HG03432 (cell line): ENCODE data around the gene METRN.
"Not testable (repeated sequence)": the region's sequence is repeated elsewhere in the genome, so short reads cannot be mapped to it uniquely, and the experiment has no call there.

Experiments
- ATAC-seq: cut with Tn5 transposase; IDR thresholded peaks from one replicate; pipeline ENCODE4 v1.9.1; 2021; ENCODE audit warnings: mild to moderate bottlenecking, moderate library complexity; ENCODE audit not compliant: unreplicated experiment

Gene METRN

DNA sequence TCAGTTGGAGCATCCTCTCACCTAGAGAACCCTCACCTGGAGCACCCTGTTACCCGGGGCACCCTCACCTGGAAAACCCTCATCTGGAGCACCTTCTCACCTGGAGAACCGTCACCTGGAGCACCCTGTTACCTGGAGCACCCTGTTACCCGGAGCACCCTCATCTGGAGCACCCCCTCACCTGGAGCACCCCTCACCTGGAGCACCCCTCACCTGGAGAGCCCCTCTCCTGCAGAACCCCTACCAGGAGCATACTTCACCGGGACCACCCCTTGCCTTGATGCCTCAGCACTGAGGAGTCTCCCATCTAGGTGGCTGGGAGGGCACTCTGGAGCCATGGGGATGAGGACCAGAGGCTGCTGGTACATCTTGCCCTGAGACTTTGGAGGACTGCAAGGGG, 6.0 kb upstream of the METRN start:
- ATAC-seq: no peak

DNA sequence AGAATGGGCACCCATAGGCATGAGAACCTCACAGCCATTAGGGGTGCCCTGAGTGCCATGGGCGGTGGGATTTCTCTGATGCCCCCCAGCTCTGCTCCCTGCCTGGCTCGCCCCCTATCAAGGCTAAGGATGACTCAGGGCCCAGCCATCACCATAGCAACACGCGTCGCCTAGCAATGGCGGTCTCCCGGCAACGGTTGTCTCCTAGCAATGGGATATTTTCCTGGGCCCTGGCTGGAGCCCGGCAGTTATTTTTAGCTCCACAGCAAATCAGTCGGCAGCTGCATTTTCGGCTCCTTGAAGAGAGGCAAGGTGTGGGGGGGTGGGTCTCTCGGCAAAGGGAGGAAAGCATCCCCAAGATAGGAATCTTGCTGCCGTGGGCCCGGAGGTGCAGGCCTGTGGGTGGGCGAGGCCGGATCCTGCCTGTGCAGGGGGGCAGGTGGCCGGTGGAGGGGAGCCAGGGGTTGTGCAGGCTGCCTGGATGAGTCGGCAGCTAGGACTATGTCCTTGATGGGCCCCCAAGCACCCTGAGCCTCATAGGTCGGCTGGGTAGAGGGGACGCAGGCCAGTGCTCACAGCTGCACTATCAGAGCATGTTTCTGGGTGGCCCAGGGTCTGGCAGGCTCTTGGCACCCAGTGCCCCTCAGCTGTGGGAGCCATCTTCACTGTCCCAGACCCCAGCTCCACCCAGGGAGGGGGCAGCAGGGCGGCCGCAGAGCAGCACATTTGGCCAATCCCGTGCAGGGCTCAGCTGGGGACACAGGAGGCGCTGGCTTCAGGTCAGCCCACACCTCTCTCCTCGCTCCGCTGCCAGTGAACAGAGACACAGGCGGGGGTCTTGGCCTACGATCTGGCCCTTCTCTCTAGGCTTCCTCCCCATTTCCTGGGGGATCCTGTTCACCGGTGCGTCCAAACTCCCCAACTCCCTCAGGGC, 5.1 kb upstream of the METRN start:
- no peak for ATAC-seq

DNA sequence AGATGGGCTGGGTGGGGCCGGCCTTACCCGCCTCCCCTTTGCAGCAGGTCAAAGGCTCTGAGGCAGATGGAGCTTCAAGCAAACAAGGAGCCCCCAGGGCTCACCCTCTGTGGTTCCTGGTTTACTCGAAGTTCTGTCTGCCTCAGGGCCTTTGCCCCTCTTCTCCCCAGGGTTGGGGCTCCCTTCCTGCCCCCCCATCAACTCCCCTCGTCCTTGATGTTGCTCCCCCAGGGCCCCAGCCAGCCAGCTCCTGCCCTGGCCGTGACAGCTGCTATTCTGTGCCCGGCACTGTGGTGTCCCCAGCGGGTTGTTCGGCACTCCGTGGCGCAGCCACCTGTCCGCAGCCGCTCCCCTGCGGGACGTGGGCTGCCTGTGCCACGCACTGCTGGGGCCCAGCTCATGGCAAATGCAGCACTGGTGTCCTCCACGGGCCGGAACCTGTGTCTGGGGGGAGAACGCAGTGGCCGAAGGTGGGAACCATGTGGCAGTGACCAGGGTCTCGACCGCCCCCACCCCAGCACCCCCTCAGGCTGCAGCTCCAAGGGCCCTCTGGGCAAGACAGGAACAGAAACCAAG, 4.3 kb upstream of the METRN start:
- no peak for ATAC-seq

DNA sequence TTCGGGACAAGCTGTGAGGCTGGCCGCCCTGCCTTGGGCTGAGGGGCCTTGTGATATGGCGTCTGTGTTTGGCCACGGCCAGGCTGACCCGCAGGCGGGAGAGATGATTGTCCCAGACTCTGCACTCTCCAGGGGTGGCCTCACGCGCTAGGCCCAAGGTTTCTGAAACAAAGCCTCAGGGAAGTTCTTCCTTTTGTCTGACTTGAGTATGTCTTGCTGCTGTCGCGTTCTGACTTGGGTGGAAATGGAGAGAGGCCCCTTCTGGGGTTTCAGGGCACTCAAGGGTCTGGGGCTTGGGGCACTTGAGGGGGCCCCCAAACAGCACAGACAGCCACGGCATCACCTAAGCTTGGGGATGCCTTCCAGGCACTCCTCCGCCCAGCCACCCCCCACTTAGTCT, 3.8 kb upstream of the METRN start:
- ATAC-seq: no peak

DNA sequence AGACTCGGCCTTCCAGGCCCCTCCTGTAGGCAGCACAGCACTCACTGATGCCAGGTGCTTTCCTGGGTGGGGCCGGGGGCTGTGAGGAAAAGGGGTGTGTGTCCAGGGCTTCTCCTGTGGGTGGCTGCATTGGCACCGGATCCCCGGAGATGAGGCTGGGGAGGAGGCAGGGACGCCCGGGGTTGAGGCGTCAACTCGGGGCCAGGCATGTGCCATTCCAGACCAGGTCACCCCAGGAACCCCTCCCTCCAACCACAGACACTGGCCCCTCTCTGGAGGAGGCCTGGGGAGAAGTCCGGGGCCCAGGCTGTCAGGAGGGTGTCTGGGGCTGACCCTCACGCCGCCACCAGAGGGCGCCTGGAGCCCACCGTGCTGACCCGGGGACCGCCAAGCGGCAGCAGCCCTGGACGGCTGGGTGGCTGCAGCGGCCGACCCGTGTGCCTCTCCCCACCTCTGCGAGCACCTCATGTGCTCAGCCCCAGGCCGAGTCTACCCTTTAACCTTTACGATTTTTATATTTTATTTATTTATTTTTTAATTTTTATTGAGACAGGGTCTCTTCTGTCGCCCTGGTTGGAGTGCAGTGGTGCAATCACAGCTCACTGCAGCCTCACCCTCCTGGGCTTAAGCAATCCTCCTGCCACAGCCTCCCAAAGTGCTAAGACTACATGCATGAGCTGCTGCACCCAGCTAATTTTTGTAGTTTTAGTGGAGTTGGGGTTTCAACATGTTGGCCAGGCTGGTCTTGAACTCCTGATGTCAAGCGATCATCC, 3.2 kb upstream of the METRN start:
- ATAC-seq: no peak

DNA sequence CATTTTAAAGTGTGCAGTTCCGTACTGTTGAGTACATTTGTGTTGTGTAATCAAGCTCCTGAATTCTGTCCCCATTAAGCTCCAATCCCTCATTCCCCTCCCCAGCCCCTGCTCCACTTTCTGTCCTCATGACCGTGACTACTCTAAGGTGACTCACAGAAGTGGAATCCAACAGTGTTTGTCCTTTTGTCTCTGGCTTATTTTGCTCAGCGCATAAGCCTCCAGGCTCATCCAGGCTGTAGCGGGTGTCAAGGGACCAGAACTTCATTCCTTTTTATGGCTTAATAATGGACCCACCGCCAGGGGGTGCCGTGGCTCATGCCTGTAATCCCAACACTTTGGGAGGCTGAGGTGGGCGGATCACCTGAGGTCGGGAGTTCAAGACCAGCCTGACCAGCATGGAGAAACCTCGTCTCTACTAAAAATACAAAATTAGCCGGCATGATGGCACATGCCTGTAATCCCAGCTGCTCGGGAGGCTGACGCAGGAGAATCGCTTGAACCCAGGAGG, 2.1 kb upstream of the METRN start:
- ATAC-seq: not testable (repeated sequence)

DNA sequence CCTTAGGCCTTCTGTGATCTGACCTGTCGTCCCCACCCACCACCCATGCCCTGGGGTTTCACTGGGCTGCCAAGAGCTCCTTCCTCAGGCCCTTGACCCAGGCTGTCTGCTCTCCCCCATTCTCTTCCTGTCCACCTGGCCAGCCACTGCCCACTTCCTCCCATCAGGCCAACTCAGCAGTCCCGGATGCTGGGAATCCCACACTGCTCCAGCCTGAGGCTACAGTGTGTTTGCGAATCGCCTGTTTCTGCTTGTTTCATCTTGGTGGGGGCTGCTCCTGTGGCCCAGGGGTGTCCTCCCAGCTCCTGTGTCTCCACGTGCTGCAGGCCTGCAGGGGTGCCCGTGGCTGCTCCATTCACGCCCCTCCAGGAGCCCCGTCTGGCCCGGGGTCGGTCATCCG, 839 bp upstream of the METRN start:
- ATAC-seq: no peak

DNA sequence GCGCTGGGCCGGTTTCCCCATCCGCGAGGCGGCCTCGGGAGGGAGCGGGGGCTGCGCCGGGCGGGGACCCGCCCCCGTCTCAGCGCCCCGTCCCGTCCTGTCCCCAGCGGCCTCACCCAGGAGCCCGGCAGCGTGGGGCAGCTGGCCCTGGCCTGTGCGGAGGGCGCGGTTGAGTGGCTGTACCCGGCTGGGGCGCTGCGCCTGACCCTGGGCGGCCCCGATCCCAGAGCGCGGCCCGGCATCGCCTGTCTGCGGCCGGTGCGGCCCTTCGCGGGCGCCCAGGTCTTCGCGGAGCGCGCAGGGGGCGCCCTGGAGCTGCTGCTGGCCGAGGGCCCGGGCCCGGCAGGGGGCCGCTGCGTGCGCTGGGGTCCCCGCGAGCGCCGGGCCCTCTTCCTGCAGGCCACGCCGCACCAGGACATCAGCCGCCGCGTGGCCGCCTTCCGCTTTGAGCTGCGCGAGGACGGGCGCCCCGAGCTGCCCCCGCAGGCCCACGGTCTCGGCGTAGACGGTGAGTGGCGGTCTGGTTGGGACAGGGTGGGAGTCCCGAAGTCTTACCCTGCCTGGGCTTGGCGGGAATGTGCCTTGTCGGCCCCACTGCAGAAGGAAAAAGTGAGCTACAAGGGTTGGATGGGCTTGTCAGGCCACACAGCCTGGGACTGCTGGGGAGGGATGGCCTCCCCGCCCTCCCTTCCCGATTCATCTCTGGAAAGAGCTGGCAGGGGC, 720 bp downstream of the METRN start:
- ATAC-seq: peak; percentile 12

DNA sequence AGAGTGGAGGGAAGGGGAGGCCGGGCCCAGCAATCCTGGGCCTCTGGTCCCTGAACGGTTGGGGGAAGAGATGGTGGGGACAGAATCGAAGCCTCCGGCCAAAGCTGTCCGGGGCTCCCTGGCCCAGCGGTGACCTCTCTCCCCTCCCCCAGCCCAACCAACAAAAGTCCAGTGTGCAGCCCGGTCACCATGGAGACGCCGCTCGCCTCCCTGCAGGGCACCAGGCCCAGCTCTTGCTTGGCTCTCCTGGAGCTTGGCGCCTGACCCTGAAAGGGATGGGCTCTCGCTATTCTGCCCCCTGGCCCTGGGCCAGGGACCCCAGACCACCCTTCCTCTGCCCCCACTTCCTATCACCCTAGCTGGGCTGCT, 1.3 kb downstream of the METRN start:
- no peak for ATAC-seq

DNA sequence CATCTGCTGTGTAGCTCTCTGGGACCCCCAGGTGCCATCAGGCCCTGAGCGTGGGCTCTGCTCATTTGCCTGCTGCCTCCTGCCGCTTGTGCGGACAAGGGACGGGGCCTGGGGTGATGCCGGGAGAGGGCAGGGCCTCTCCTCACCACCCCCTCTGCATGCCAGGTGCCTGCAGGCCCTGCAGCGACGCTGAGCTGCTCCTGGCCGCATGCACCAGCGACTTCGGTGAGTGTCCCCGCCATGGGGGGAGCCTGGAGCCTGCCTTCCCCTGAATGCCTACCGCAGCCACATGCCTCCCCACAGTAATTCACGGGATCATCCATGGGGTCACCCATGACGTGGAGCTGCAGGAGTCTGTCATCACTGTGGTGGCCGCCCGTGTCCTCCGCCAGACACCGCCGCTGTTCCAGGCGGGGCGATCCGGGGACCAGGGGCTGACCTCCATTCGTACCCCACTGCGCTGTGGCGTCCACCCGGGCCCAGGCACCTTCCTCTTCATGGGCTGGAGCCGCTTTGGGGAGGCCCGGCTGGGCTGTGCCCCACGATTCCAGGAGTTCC, 1.9 kb downstream of the METRN start:
- no peak for ATAC-seq

DNA sequence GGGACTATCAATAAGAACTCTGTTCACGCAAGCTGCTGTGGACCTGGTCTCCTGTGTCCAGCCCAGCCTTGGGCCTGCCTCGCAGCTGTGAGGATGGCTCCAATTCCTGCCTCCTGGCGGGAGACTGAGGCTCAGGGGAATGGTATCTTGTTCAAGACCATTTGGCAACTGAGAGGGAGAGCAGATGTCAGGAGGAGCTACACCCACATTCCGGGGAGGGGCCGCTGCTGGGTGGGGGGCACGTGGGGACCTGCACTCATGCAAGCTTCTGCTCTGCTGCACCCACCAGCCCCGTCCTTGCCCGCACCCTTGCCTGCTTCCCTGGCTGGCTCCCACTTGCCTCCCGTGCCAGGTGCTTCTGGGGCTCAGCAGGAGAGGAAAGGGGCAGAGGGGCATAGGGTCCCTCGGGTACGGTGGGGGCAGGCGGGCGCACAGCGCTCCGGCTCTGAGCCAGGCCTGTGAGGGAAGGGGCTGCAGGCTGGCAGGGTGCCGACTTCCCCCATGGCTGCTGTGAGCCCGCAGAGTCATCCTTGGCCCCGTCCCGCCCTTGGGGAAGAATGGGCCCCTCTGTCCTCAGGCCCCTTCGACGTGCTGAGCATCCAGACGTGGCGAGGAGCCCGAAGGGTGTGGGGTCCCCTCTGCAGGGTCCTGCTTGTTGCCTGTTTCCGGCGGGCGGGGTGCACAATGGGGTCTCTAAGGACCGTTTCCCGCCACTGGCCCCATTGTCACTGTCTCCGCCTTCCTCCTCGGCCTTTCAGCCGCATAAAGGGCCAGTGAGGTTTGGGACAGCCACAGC, 2.7 kb downstream of the METRN start:
- ATAC-seq: no peak

DNA sequence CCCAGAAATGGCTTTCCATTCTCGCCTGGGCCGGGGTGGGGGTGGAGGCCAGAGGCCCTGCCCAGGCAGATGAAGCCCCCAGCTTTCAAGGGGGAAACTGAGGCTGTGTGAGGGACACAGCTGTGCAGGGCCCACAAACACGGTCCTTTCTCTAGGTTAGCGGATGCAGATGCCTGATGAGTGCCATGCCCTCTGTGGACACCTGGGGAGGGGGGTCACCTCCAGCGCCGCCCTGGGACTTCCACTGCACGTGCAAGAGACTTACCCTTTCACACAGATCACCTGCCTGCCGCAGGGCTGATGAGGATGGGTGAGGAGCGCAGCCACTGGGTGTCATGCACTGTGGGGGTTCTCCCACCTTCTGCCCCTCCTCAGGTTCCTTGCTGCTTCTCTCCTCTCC, 3.5 kb downstream of the METRN start:
- ATAC-seq: no peak

DNA sequence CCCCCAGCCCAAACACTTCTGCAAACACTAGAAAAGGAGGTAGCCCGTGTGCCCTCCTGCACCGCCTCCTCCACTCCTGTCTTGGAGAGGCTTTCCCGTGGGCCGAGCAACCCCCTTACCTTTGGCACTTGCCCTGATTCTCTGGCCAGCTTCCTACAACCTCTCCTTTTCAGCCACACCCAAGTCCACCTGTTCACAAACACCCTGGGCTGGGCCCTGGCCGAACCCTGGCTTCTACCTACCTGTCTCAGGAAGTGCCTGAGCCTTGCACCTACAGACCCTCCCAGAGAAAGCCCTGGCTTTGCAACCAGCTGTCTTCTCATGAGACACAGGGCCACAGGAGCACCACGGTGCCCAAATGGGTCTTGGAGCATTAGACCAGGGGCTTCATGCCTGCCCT, 4.0 kb downstream of the METRN start:
- ATAC-seq: no peak

DNA sequence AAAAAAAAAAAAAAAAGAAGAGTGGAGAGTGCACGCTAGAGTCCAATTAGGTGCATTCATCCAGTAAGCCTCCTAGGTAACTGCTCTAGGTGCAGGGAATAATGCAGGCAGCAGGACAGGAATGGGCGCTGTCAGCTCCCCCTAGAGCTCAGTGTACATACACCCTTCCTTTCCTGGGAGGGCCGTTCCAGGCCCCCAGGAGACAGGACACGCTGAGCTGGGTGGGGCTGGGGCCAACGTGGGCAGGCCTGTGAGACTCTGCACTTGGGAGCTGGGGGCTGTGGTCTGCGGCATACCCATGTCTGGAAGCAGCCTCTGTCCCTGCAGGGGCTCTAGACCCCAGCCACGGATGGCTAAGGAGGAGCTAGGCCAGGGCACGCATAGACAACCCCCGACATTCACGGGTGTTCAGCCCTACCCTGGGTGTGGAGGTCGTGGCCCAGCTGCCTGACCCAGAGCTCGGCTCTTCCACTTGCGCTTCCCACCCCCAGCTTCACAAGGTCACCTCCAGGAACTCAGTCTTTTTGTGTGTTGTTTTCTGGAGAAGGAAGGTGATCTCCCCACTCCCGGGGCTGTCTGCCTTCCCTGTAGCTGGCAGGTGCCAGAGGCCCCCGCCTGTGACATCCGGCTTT, 5.0 kb downstream of the METRN start:
- ATAC-seq: no peak

DNA sequence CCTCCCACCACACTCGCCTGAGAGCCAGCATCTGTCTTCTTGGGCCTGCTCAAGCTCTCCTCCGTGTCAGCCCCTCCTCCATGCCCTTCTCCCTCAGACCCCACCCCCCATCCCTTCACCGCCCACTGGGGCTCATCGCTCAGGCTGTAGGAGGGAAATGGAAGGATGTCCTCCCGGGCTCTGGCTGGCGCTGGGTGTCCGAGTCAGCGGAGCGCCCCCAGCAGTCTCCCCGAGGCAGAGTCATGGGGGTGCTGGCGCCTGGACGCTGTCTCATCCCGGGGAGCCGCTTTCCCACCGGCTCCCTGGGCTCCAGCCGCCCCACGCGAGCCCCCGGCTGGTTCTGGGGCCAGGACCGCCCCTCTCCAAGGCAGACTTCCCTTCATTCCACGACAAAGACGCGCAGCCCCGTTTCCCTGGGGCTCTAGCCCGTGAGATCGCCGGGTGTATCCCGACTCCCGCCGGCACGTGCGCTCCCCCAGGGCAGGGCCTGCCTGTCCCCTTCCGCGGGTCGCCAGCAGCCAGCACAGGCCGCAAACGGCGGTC, 5.6 kb downstream of the METRN start:
- ATAC-seq: peak; percentile 19

DNA sequence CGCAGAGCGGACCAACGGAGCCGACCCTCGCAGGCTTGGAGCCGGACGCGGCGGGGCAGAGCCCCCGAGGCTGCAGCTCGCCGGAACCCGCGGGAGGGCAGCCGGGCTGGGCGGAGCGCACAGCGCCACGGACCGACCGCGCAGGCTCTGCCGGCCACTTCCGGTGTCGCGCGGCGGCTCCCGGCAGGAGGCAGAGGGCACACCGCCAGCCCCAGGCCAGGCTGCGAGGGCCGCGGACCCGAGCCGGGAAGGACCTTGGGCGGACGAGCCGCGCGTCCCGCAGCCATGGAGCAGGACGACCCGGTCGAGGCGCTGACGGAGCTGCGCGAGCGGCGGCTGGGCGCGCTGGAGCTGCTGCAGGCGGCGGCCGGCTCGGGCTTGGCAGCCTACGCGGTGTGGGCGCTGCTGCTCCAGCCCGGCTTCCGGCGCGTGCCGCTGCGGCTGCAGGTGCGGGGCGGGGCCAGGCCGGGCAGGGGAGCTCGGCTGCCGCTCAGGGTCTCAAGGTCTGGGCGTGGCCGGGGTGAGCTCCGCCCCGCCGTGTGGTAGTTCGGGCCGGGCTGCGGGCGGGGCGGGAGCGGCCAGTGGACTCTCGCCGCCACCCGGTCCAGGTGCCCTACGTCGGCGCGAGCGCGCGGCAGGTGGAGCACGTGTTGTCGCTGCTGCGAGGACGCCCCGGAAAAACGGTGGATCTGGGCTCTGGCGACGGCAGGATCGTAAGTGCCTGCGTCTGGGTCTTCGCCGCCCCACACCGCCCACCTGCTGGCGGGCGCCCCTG, 6.3 kb downstream of the METRN start, which contains the start of gene ANTKMT:
Gene ANTKMT, plus strand, starts transcription at position 157 of the 775 bp plus-strand sequence. Its CDS starts 129 bp downstream, at position 286.
- ATAC-seq: peak; percentile 62

DNA sequence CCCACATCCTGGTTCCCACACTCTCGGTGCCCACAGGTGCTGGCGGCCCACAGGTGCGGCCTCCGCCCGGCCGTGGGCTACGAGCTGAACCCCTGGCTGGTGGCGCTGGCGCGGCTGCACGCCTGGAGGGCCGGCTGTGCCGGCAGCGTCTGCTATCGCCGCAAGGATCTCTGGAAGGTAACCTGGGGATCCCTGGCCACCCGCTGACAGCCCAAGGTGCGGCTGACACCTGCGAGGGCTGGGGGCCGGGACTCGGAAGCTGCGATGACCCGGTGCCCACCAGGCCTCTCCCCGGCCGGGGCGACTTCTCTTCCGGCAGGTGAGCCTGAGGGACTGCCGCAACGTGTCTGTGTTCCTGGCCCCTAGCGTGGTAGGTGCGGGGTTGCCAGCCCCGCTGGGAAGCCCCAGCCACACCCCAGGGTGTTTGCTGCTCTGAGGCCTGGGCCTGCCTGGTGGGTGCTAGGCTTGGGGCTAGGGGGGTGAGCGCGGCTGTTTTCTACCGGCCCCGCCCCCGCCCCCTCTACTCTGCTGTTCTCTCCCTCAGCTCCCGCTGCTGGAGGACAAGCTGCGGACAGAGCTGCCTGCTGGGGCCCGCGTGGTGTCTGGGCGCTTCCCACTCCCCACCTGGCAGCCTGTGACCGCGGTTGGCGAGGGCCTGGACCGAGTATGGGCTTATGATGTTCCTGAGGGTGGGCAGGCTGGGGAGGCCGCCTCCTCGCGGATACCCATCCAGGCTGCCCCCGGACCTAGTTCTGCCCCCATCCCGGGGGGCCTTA, 7.0 kb downstream of the METRN start:
- no peak for ATAC-seq
